Pancreas (tissue), 10 donors: ENCODE data around the gene SPACA4. TPM values are rescaled to one million over a fixed set of nuclear protein-coding genes. Genes with fewer than 3 reads are reported as not detected.
"Not testable (repeated sequence)": the region's sequence is repeated elsewhere in the genome, so short reads cannot be mapped to it uniquely, and the experiment has no call there.

Experiments used
- ATAC-seq, 4 donors: fragments of 200-7000 bp; cut with Tn5 transposase; one replicate each; pipeline versions ENCODE4 v1.8.0 to v1.9.1; 2020; ENCODE audit warnings: mild to moderate bottlenecking in 4 of 4, moderate library complexity in 4 of 4
- DNase-seq, 6 donors: peaks; one replicate each; pipeline ENCODE4 v3.0.0-alpha.2; 2020
- FAIRE-seq: peaks from 2 replicates; lab custom pipeline; 2012; peaks lifted over from hg19 to GRCh38; lab: Jason Lieb, UNC
- H3K27ac ChIP-seq, 4 donors: fragments of 200-600 bp; sonication (generic); 1 replicate in 3 of 4; 2 replicates in 1 of 4; pipeline versions ENCODE4 v1.5.0 to v1.8.0; 2020
- H3K27me3 ChIP-seq, 4 donors: fragments of 200-600 bp; one replicate each; pipeline ENCODE4 v1.8.0; 2021
- H3K36me3 ChIP-seq, 3 donors: fragments of 200-600 bp; sonication (generic) in 1 of 3; one replicate each; pipeline versions ENCODE4 v1.5.0 to v1.8.0; 2020 to 2021
- H3K4me1 ChIP-seq, 3 donors: fragments of 200-600 bp; one replicate each; pipeline ENCODE4 v1.8.0; 2021
- H3K4me3 ChIP-seq, 4 donors: fragments of 200-600 bp; sonication (generic) in 2 of 4; one replicate each; pipeline versions ENCODE4 v1.5.0 to v1.8.0; 2020 to 2021
- H3K9me3 ChIP-seq, 4 donors: fragments of 200-600 bp; one replicate each; pipeline ENCODE4 v1.8.0; 2021
- CTCF ChIP-seq, 4 donors: fragments of 200-600 bp; sonication (generic) in 3 of 4; IDR thresholded peaks; one replicate each; pipeline versions ENCODE4 v1.5.0 to v1.8.0; 2021; ENCODE audit warnings: antibody characterized with exemption in 4 of 4
- WGBS, 2 donors: extraction: QIAGEN DNeasy Blood & Tissue Kit; methylation state at CpG; one replicate each; pipeline ENCODE4 v1.1.7; 2013; 5-methylcytosine and 5-hydroxymethylcytosine counted together
- intact Hi-C, 3 donors: fragments of 100-400 bp; cut with DNase I; formaldehyde crosslinking; loops; one replicate each; pipeline versions ENCODE4 v1.11.1 to v1.14.2; 2022
- polyA plus RNA-seq, 2 donors: library from polyadenylated mRNA; stranded (reverse); fragments of 200-250 nt; gene quantifications; one replicate each; pipeline ENCODE4 v1.2.3, GENCODE V29; 2013
- total RNA-seq, 6 donors: library from RNA; stranded (reverse); fragmentation: NEBNext Ultra II Directional in 4 of 6; extraction: Animal tissue kit (Norgen Biotek cat#: 25700) in 4 of 6; gene quantifications; one replicate each; pipeline versions ENCODE4 v1.2.1 to v1.2.4, GENCODE V29; 2021 to 2023
- donor health status: healthy with polysubstance abuse.
- donor health status: DM: no; HTN: no; CAD: no; lungs with moderate emphysema.
- donor health status: DM: no; HTN: no; CAD: no.
- donor health status: control.
- donor health status: control.
- donor health status: Bipolar disorder and iron deficiency.
- donor health status: DM: yes; HTN: yes; CAD: no.
- donor health status: DM: no; HTN: no; CAD: no.
- donor health status: DM: no; HTN: no; CAD: no.
- donor health status: DM: yes; HTN: yes; CAD: no.

The SPACA4 gene
- total and polyA plus RNA-seq, 8 donors = 0.12 TPM; not detected in 7

- no peak for FAIRE-seq
- H3K4me1 ChIP-seq = peaks cover 0 to 7% (median 0%) of the 10 kb centered on the region in 3 donors
- H3K36me3 ChIP-seq = no peaks in the 10 kb centered on the region
- H3K4me3 ChIP-seq = no peak overlapping the region
- TF ChIP-seq CTCF (IDR thresholded peaks at IDR 0.05) = no peak
- 67 to 69% methylated on average over 12 of the region's 12 CpGs for WGBS, 2 donors
- no peak for DNase-seq
- H3K9me3 ChIP-seq = no peaks in the 10 kb centered on the region
- H3K27me3 ChIP-seq = no peaks in the 10 kb centered on the region
- H3K27ac ChIP-seq = no peak overlapping the region
- intact Hi-C loops = no loop called here
- ATAC-seq = no peak
Observed at GRCh38 chr19:48573163-48573505, 33.4 kb upstream of the SPACA4 start.

- no peak for TF ChIP-seq CTCF (IDR thresholded peaks at IDR 0.05)
- ATAC-seq = no peak
Observed at GRCh38 chr19:48575931-48576622, 30.5 kb upstream of the SPACA4 start.

GRCh38 chr19:48577908-48578307, 28.6 kb upstream of the SPACA4 start:
- H3K4me1 ChIP-seq, intact Hi-C loops, FAIRE-seq: not testable (repeated sequence)

More at GRCh38 chr19:48575931-48576622, 30.5 kb upstream of the SPACA4 start:
- Histone ChIP-seq H3K9me3 (no peaks in the 10 kb centered on the region), H3K36me3 (no peaks in the 10 kb centered on the region), H3K4me1 (no peaks in the 10 kb centered on the region), H3K27ac (no peak overlapping the region), H3K27me3 (no peaks in the 10 kb centered on the region), H3K4me3 (no peak overlapping the region)
- DNase-seq = no peak
- FAIRE-seq = no peak
- intact Hi-C loops = no loop called here
- WGBS, 2 donors = 62 to 76% methylated on average over 21 to 23 of the region's 23 CpGs

GRCh38 chr19:48578891-48579290, 27.7 kb upstream of the SPACA4 start:
- no peak for TF ChIP-seq CTCF (IDR thresholded peaks at IDR 0.05)
- FAIRE-seq (no peak), ATAC-seq (no peak), DNase-seq (no peak)
- Histone ChIP-seq H3K4me1 (no peaks in the 10 kb centered on the region), H3K36me3 (no peaks in the 10 kb centered on the region), H3K27me3 (no peaks in the 10 kb centered on the region), H3K27ac (no peak overlapping the region), H3K9me3 (no peaks in the 10 kb centered on the region), H3K4me3 (no peak overlapping the region)
- intact Hi-C loops = no loop called here
- whole genome bisulfite sequencing, 2 donors = 44 to 54% methylated on average over 3 of the region's 3 CpGs

More at GRCh38 chr19:48577908-48578307, 28.6 kb upstream of the SPACA4 start:
- H3K36me3 ChIP-seq, H3K9me3 ChIP-seq, H3K4me3 ChIP-seq, H3K27ac ChIP-seq, DNase-seq, H3K27me3 ChIP-seq, ATAC-seq: not testable (repeated sequence)
- WGBS, 2 donors = 87 to 91% methylated on average over 7 of the region's 7 CpGs

GRCh38 chr19:48582168-48582567, 24.4 kb upstream of the SPACA4 start:
- FAIRE-seq = no peak
- H3K9me3 ChIP-seq = no peaks in the 10 kb centered on the region
- no peak overlapping the region for H3K4me3 ChIP-seq
- no peak for TF ChIP-seq CTCF (IDR thresholded peaks at IDR 0.05)
- H3K27ac ChIP-seq = no peak overlapping the region
- H3K27me3 ChIP-seq = no peaks in the 10 kb centered on the region
- ATAC-seq = no peak
- no peaks in the 10 kb centered on the region for H3K36me3 ChIP-seq
- 45 to 64% methylated on average over 2 of the region's 2 CpGs for WGBS, 2 donors
- DNase-seq = no peak
- no peaks in the 10 kb centered on the region for H3K4me1 ChIP-seq
- intact Hi-C loops = loop anchor here in 1 of 3 donors (5.0 kb wide), 1 partner anchor 75 kb away; no protein-coding TSS in a partner anchor
